K562 (cell line): ENCODE data around the gene SGPP1. TPM values are rescaled to one million over a fixed set of nuclear protein-coding genes. Genes with fewer than 3 reads are reported as not detected.
A peak's percentile ranks its signal among the peaks of the same experiment; 100 is the strongest.

Source experiments
- ATF1 ChIP-seq, 2 experiments: fragments of 450-650 bp in 1 of 2; IDR thresholded peaks; 2 replicates each; pipeline ENCODE4 v1.6.1; 2016; ENCODE audit warnings: missing compliant biosample characterization in 1 of 2, missing genetic modification characterization in 1 of 2
- FOS ChIP-seq: IDR thresholded peaks from 3 replicates; pipeline ENCODE4 v1.6.1; 2011; ENCODE audit not compliant: insufficient read length; ENCODE audit errors: extremely low read depth
- SMC3 ChIP-seq: conservative IDR thresholded peaks from 2 replicates; pipeline ENCODE4 v1.6.1; 2011; ENCODE audit warnings: low read depth, low read length, improper control_type of control experiment; ENCODE audit not compliant: insufficient read depth
- ZBTB40 ChIP-seq, 2 experiments: fragments of 450-650 bp in 1 of 2; sonication (generic) in 1 of 2; formaldehyde crosslinking in 1 of 2; IDR thresholded peaks; 2 replicates each; pipeline versions ENCODE4 v1.7.1 to v1.9.0; 2016 to 2022; ENCODE audit warnings: inconsistent platforms in 1 of 2, mild to moderate bottlenecking in 1 of 2, missing genetic modification reagents in 1 of 2
- ZBTB5 ChIP-seq: fragments of 450-650 bp; IDR thresholded peaks from 2 replicates; pipeline ENCODE4 v1.6.1; 2017; ENCODE audit warnings: antibody characterized with exemption
- ZFX ChIP-seq: sonication (generic); formaldehyde crosslinking; IDR thresholded peaks from 2 replicates; pipeline ENCODE4 v1.8.0; 2022; ENCODE audit warnings: mild to moderate bottlenecking, missing genetic modification reagents, moderate library complexity
- ZNF407 ChIP-seq: fragments of 450-650 bp; IDR thresholded peaks from 2 replicates; pipeline ENCODE4 v1.6.1; 2016; ENCODE audit warnings: low read depth
- polyA plus RNA-seq, 8 experiments: library from polyadenylated mRNA; depleted of rRNA in 4 of 8; stranded (reverse) in 5 of 8; unstranded in 3 of 8; fragments of >200 nt; fragmentation: Nextera tagmentation in 2 of 8; fragmentation: Illumina TruSeq in 1 of 8; extraction: Ambion mirVana in 2 of 8; extraction: Trizol in 1 of 8; gene quantifications; 2 replicates each; pipeline versions ENCODE4 v1.2.1 to v1.2.3, GENCODE V29; 2011 to 2014; ENCODE audit warnings: inconsistent platforms in 1 of 8, missing spikeins in 1 of 8
- total RNA-seq, 7 experiments: library from RNA; depleted of rRNA in 6 of 7; stranded (reverse); fragments of >200 nt in 6 of 7; fragmentation: Illumina TruSeq in 2 of 7; extraction: Trizol in 2 of 7; gene quantifications; 2 replicates each; pipeline versions ENCODE4 v1.2.1 to v1.2.3, GENCODE V29; 2011 to 2021; ENCODE audit warnings: low replicate concordance in 1 of 7

Gene SGPP1
- total and polyA plus RNA-seq, 9 of the 15 experiments (the other 6 are each of a cell fraction or from before 2014, with no cell fraction given) = 2.2 to 7.3 (median 5.6) TPM

GRCh38 chr14:63642229-63642611, 85.6 kb downstream of the SGPP1 start (continued):
- no peak for TF ChIP-seq ZNF407
- no peak for TF ChIP-seq SMC3
- no peak for TF ChIP-seq ZFX (CRISPR knock-in tag)
- no peak for TF ChIP-seq ATF1 (CRISPR knock-in tag; IDR thresholded peaks at IDR 0.05)
- peak; percentile 75 for TF ChIP-seq ATF1 (tag; IDR thresholded peaks at IDR 0.05)
- TF ChIP-seq ZBTB5 = peak; percentile 4; the same call in 1 of the 2 replicates
- TF ChIP-seq ZBTB40 (IDR thresholded peaks at IDR 0.05) = peak; percentile 60; the same call in 1 of the 2 replicates
- TF ChIP-seq ZBTB40 (CRISPR knock-in tag; IDR thresholded peaks at IDR 0.05) = no peak
- peak; percentile 30 for TF ChIP-seq FOS
